ENCODE results near the gene OAF. TPM values are rescaled to one million over a fixed set of nuclear protein-coding genes. Genes with fewer than 3 reads are reported as not detected.

The OAF gene
- total and polyA plus RNA-seq, 9 of the 15 experiments (the other 6 are each of a cell fraction or from before 2014, with no cell fraction given), result 1.1 to 21.6 (median 7.5) TPM

GRCh38 chr11:120219938-120220746 lies 9.3 kb downstream of the OAF start (continued):
- TF ChIP-seq HMGXB4 (CRISPR knock-in tag; IDR thresholded peaks at IDR 0.05) (no peak), SOX6 (IDR thresholded peaks at IDR 0.05) (no peak)

GRCh38 chr11:120220747-120221037 lies 9.9 kb downstream of the OAF start:
- Histone ChIP-seq H3K4me3 (no peak overlapping the region), H3K27ac (ENCODE audit: extremely low read depth, low read depth, low read length) (no peak overlapping the region), H4K20me1 (replicated peaks; ENCODE audit: control insufficient read depth, insufficient read depth, low read length) (peaks cover 34% of the 10 kb centered on the region; the same call in 1 of the 2 replicates), H3K36me3 (ENCODE audit: control insufficient read depth, insufficient read depth, low read length) (0 out of 3 replicates have a peak, but pooled peaks cover 2% of the 10 kb centered on the region), H3K79me2 (ENCODE audit: control insufficient read depth, insufficient read depth, low read length) (no peaks in the 10 kb centered on the region), H3K4me1 (replicated peaks in 1 of 2; ENCODE audit: control insufficient read depth in 2 of 2, insufficient read depth in 2 of 2, low read length in 2 of 2) (peaks cover 6 to 16% of the 10 kb centered on the region in 2 experiments; a peak in 3 of 5 replicates), H3K4me2 (ENCODE audit: insufficient read depth, low read length) (no peak overlapping the region), H3K9me1 (ENCODE audit: control insufficient read depth, insufficient read depth, low read length) (peaks cover 3% of the 10 kb centered on the region), H3K27me3 (ENCODE audit: control insufficient read depth in 2 of 2, insufficient read depth in 2 of 2, low read length in 2 of 2) (no peaks in the 10 kb centered on the region; a peak in 1 of 5 replicates), H3K9ac (ENCODE audit: insufficient read depth in 1 of 2, low read depth in 2 of 2, low read length in 2 of 2) (no peak overlapping the region), H3K9me3 (replicated peaks; ENCODE audit: control insufficient read depth, insufficient read depth, low read depth, low read length) (no peaks in the 10 kb centered on the region), H2AFZ (ENCODE audit: low read depth, low read length) (no peak overlapping the region)
- intact Hi-C loops (cut with micrococcal nuclease) (no loop called here), in situ Hi-C loops (cut with MboI) (no loop called here)
- 66% methylated on average over 4 of the region's 4 CpGs for WGBS (ENCODE audit: insufficient coverage, low coverage, missing lambda C conversion rate)
- FAIRE-seq (no peak), ATAC-seq (no peak), DNase-seq (ENCODE audit: extremely low read depth in 1 of 4, low spot score in 3 of 4) (no peak)
- CTCF ChIA-PET (ENCODE audit: low intra/inter-chr PET ratio), result no interaction called here
- POLR2A ChIA-PET, result no interaction called here
- BruUV-seq (replicated peaks), result no TSS peak
- TF ChIP-seq BRF2 (IDR thresholded peaks at IDR 0.05; ENCODE audit: borderline replicate concordance, insufficient read depth, insufficient read length) (no peak), SFPQ (IDR thresholded peaks at IDR 0.05; ENCODE audit: low read depth, low read length) (no peak), CCAR2 (IDR thresholded peaks at IDR 0.05; ENCODE audit: low read depth, low read length) (no peak), RAD21 (CRISPR knock-in tag; conservative IDR thresholded peaks at IDR 0.05 in 1 of 2, IDR thresholded peaks at IDR 0.05 in 1 of 2) (no peak), ERF (CRISPR knock-in tag; IDR thresholded peaks at IDR 0.05) (no peak), BRCA1 (IDR thresholded peaks at IDR 0.05) (no peak), BRCA1 (CRISPR knock-in tag; IDR thresholded peaks at IDR 0.05) (no peak), KDM5B (IDR thresholded peaks at IDR 0.05; ENCODE audit: insufficient replicate concordance, low read depth, low read length) (no peak)

Measured in K562 (cell line).